Large intestine (tissue), 3 donors: Measurements from ENCODE around the gene TM4SF4. TPM values are rescaled to one million over a fixed set of nuclear protein-coding genes. Genes with fewer than 3 reads are reported as not detected.

Experiments
- DNase-seq, 2 donors: peaks; one replicate each; pipeline versions ENCODE4 v3.0.0 to v3.0.0-alpha.2; 2013
- H3K27ac ChIP-seq: one replicate; pipeline ENCODE4 v1.5.1; 2013; ENCODE audit warnings: low read length
- H3K27me3 ChIP-seq: 2 replicates; pipeline ENCODE4 v1.6.1; 2013; ENCODE audit warnings: low read length; ENCODE audit not compliant: control insufficient read depth, insufficient read depth
- H3K36me3 ChIP-seq: 2 replicates; pipeline ENCODE4 v1.6.1; 2013; ENCODE audit warnings: low read length; ENCODE audit not compliant: control insufficient read depth, insufficient read depth
- H3K4me1 ChIP-seq: one replicate; pipeline ENCODE4 v1.6.1; 2013; ENCODE audit warnings: low read length; ENCODE audit not compliant: control insufficient read depth, insufficient read depth
- H3K4me3 ChIP-seq: one replicate; pipeline ENCODE4 v1.5.1; 2013; ENCODE audit warnings: low read length
- H3K9me3 ChIP-seq: one replicate; pipeline ENCODE4 v1.6.1; 2013; ENCODE audit warnings: mild to moderate bottlenecking, low read depth, low read length, moderate library complexity; ENCODE audit not compliant: control insufficient read depth
- WGBS: methylation state at CpG from one replicate; pipeline ENCODE4 v1.1.5; 2013; ENCODE audit warnings: low lambda C conversion rate; ENCODE audit not compliant: insufficient coverage; 5-methylcytosine and 5-hydroxymethylcytosine counted together
- polyA plus RNA-seq: library from polyadenylated mRNA; unstranded; fragments of 120-200 nt; gene quantifications from one replicate; pipeline ENCODE4 v1.2.1, GENCODE V29; 2013

The TM4SF4 gene
- polyA plus RNA-seq, 1 donor, result 56.5 TPM

DNA sequence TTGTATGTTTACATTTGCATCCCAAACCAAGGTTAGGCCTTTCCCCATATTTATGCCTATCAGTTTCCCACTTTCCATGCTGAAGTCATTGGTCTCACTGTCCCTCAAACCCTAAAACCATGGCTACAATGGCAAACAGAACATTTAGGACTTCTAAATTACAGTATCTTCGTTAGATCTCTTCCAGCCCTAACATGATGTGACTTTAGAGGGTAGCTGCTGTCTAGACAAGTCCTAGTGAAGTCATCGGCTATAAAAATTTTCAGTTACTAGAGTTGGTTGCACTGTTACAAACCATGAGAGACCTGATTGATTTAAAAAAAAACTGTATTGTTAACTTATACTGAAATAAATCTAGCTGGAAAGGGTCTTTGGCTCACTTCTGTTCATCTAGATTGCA is 54.6 kb downstream of the TM4SF4 start:
- H3K9me3 ChIP-seq, result no peaks in the 10 kb centered on the region
- 100% methylated on average over 2 of the region's 2 CpGs for WGBS
- H3K4me3 ChIP-seq, result no peak overlapping the region
- no peak for DNase-seq
- H3K4me1 ChIP-seq, result no peaks in the 10 kb centered on the region
- no peak overlapping the region for H3K27ac ChIP-seq
- H3K36me3 ChIP-seq, result peaks cover 9% of the 10 kb centered on the region
- no peaks in the 10 kb centered on the region for H3K27me3 ChIP-seq

DNA sequence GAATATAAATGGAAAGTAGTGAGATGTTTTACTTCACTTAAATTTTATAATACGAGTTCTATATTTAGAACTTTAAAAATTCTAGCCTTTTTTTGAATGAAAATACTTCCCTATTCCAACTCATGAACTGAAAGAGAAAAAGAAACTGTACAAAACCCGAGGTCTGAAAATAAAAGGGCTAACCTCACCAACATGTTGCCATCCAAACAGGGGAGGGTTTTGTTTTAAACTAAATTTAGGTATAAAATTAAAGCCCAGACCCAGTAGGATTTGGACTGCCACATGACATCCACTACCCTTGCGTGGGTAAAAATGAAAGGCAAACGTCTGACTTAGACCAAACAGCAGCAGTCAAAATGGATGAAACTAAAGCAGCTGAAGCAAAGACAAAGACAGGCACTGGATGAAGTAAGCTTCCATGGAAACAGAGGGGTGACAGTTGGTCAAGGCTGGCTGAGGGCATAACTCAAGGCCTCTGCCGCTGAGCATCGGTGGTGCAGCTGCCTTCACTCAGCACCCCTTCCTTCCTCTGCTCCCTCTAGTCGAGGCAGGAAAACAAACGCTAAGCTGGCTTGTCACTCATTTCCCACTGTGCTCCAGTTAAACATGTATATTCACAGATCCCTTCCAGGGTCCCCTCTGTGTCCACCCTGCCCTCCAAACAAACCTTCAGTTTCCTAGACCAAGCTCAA is 58.1 kb downstream of the TM4SF4 start:
- 62% methylated on average over 6 of the region's 8 CpGs for WGBS
- Histone ChIP-seq H3K4me3 (no peak overlapping the region), H3K27ac (no peak overlapping the region), H3K4me1 (no peaks in the 10 kb centered on the region), H3K9me3 (no peaks in the 10 kb centered on the region), H3K36me3 (no peaks in the 10 kb centered on the region), H3K27me3 (no peaks in the 10 kb centered on the region)
- no peak for DNase-seq

DNA sequence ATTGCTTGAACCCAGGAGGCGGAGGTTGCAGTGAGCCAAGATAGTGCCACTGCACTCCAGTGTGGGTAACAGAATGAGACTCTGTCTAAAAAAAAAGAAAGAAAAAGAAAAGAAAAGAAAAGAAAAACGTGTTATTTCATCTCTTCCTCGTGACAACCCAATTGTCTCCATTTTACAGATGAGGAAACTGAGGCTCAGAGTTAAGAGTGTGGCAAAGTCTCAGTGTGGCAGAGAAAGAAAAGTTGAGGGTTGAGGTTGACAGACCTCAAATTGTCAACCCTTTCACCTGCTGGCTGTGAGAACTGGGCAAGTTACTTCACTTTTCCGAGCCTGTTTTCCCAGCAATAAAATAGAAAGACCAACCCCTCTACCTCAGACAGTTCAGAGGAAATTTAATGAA is 59.6 kb downstream of the TM4SF4 start:
- no peaks in the 10 kb centered on the region for H3K9me3 ChIP-seq
- H3K27ac ChIP-seq, result no peak overlapping the region
- no peak for DNase-seq

DNA sequence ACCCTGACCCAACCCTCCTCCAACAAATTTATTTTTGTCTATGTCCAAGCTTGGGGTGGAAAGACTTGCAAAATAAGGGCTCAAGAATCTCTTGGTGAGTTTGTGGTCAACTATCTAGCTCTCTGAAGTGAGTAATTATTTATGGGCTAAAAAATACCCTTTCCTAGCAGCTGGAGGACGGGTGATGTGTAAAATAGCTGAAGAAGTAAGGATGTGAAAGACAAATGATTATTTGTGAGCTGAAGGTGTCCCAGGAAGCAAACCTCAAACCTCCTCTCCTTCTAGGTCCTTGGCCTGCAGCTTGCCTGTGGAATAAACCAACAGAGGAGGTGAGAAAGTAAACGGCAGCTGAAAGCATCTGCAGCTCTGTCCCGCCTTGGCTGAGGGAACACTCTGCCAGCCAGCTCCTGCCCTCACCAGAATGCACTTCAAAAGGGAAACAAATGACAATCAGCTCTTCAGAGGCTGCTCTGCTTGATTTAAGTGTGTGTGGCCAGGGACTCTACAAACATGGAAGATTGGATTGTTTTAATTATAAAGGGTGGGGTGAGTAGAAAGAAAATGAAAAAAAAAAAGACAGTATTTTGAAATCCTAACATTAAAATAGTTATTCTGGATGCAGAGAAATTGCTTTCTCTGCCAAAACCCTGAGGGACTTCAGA is 60.3 kb downstream of the TM4SF4 start:
- DNase-seq, result no peak

More for the DNA sequence above, 59.6 kb downstream of the TM4SF4 start:
- WGBS, result 100% methylated on average over 1 of the region's 4 CpGs
- no peaks in the 10 kb centered on the region for H3K4me1 ChIP-seq
- no peaks in the 10 kb centered on the region for H3K27me3 ChIP-seq
- no peak overlapping the region for H3K4me3 ChIP-seq
- no peaks in the 10 kb centered on the region for H3K36me3 ChIP-seq

DNA sequence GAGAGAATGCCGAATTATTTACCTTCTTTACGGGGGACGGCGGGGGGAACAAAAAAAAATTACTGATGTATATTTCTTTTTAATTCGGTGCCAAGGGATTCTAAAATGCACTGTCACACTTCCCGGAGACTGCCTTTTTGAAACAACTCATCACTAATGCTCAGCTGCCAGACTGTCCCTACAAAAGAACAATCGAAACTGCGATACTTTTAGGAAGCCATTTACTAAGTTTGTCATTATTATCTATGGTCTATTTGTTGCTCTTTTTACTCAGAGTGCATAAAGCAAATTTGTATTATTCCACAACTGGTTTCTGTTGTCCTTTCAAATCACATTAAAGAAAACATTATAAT is 60.8 kb downstream of the TM4SF4 start:
- no peaks in the 10 kb centered on the region for H3K27me3 ChIP-seq
- H3K36me3 ChIP-seq, result no peaks in the 10 kb centered on the region
- no peak overlapping the region for H3K27ac ChIP-seq
- no peak overlapping the region for H3K4me3 ChIP-seq
- DNase-seq, result no peak
- no peaks in the 10 kb centered on the region for H3K4me1 ChIP-seq
- 100% methylated on average over 1 of the region's 8 CpGs for WGBS
- H3K9me3 ChIP-seq, result no peaks in the 10 kb centered on the region

More for the DNA sequence above, 60.3 kb downstream of the TM4SF4 start:
- no peaks in the 10 kb centered on the region for H3K27me3 ChIP-seq
- no peak overlapping the region for H3K27ac ChIP-seq
- no peaks in the 10 kb centered on the region for H3K9me3 ChIP-seq
- no peaks in the 10 kb centered on the region for H3K4me1 ChIP-seq
- no peaks in the 10 kb centered on the region for H3K36me3 ChIP-seq
- H3K4me3 ChIP-seq, result no peak overlapping the region
- WGBS, result no CpG with 5 or more reads among the region's 3 CpGs

DNA sequence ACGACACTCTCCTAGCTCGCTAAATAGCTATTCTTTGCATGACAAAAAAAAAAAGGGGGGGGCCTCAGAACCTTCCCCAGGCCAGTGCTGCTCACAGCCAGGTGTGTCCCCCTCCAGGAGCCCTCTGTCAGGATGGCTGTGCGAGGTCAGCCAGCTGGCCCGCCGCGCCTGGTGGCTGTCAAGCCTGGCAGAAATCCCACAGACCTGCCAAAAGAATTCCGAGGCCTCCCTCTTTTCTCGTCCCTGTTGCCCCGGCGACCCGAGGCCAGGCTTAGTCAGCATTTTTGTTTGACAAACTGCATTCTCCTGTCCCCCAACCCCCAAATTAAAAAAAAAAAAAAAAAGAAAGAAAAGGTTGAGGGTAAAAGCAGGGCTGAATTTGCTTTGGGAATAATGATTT is 61.9 kb downstream of the TM4SF4 start:
- Histone ChIP-seq H3K9me3 (no peaks in the 10 kb centered on the region), H3K27me3 (no peaks in the 10 kb centered on the region), H3K27ac (no peak overlapping the region), H3K4me1 (no peaks in the 10 kb centered on the region), H3K4me3 (no peak overlapping the region), H3K36me3 (peaks cover 1% of the 10 kb centered on the region)
- no CpG with 5 or more reads among the region's 11 CpGs for WGBS
- no peak for DNase-seq

DNA sequence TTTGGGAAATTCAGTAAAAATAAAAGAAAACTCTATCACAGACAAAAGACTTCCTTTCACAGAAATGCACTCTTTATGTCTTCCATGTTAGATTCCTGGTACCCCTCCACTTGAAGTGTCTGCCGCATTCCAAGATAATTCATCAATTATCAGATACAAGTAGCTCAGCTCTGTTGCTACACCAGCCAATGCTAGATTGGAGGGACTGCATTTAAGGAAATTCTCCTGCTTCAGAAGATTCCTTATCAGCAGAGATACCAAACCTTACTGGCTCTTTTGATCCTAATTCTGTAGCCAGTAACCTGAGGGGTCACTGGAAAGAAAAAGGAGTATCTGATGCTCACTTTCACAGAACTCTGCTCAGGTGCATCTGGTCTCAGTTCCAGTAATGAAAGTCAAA is 63.9 kb downstream of the TM4SF4 start:
- WGBS, result 100% methylated on average over 1 of the region's 1 CpG
- H3K27ac ChIP-seq, result no peak overlapping the region

DNA sequence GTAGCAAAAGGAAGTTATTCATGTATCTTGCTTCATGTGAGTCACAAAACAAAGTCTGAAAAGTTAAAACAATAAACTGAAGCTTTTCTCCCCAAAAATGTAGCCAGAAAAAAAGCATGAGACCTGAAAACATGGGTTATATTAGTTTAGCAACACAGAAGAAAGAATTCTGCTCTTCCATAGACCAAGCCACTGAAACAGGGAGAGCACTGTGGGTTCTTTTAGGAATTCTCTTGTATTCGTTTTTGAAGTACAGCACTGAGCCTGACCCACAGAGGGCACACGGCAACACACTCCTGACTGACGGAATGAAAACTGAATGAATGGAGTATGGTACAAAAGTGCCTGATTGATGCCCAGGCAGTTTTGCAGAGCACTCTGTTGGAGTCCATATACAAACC is 66.6 kb downstream of the TM4SF4 start:
- WGBS, result no CpG with 5 or more reads among the region's 3 CpGs
- Histone ChIP-seq H3K27me3 (no peaks in the 10 kb centered on the region), H3K4me1 (no peaks in the 10 kb centered on the region), H3K27ac (no peak overlapping the region), H3K9me3 (no peaks in the 10 kb centered on the region), H3K4me3 (no peak overlapping the region), H3K36me3 (peaks cover 8% of the 10 kb centered on the region)
- no peak for DNase-seq

More for the DNA sequence above, 63.9 kb downstream of the TM4SF4 start:
- Histone ChIP-seq H3K4me3 (no peak overlapping the region), H3K36me3 (peaks cover 8% of the 10 kb centered on the region), H3K27me3 (no peaks in the 10 kb centered on the region), H3K9me3 (no peaks in the 10 kb centered on the region), H3K4me1 (no peaks in the 10 kb centered on the region)
- DNase-seq, result no peak

DNA sequence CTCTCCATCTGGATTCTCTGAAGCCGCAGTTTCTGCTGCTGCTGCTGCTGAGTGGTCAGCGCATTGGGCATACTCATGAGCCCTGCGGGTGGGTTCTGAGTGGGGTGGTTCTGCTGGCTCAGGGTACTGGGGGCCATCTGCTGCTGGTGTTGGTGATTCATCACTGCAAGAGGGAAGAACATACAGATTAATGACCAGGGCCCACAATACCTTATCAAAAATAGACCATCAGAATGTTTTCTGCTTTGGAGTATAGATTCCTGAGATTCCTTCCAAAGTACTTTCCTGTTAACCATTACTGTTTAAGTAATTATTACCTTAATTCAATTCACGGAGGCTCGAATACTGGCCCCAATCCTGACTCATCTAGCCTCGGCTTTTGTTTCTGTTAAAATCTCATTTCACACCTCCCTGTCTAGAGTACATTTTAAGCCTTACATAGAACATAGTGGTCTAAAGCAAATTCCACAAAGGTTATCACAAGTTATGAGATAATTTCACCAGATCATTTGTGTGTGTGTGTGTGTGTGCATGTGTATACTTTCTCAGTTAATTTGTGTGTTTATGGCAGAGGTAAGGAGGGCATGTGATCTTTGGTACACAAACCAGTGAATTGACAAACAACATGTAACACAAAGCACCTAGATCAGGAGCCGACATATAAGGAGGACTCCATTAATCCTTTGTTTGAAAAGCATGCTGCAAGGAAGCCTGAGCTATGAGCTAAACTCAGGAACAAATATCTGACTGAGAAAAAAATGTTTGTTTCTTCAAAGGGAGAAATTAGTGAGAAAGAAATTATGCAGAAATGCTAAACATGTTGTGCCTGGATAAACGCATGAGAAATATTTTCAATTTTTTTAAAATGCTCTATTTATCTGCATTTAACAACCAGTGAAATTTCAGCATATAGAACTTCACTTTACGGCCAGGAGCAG is 68.1 kb downstream of the TM4SF4 start:
- DNase-seq, result no peak
- Histone ChIP-seq H3K9me3 (no peaks in the 10 kb centered on the region), H3K4me1 (no peaks in the 10 kb centered on the region), H3K27ac (no peak overlapping the region), H3K27me3 (no peaks in the 10 kb centered on the region), H3K36me3 (peaks cover 8% of the 10 kb centered on the region), H3K4me3 (no peak overlapping the region)
- WGBS, result 88% methylated on average over 1 of the region's 9 CpGs

DNA sequence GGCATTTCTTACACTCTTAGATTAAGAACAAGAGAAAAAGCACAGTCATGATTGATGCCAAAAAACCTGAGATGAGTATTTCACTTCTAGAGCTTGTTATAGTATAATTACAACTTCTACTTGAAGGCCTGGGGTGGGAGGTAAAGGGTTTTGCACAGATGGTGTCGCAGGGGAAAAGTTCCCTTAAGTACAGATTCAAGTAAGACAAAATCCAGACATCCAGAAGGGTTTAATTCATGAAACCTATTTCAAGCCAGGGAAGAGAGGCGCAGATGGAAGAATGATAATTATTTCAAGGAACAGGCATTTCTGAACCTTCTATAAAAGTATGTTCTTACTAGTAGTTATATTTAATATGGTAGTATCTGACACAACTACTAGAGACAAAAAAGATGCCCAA is 70.6 kb downstream of the TM4SF4 start:
- no peaks in the 10 kb centered on the region for H3K4me1 ChIP-seq
- no peak overlapping the region for H3K4me3 ChIP-seq
- no peaks in the 10 kb centered on the region for H3K27me3 ChIP-seq
- WGBS, result no CpG with 5 or more reads among the region's 2 CpGs
- no peak overlapping the region for H3K27ac ChIP-seq
- peaks cover 8% of the 10 kb centered on the region for H3K36me3 ChIP-seq
- DNase-seq, result no peak
- no peaks in the 10 kb centered on the region for H3K9me3 ChIP-seq
